Measurements from ENCODE around the gene PGLYRP2.
"Not testable (repeated sequence)": the region's sequence is repeated elsewhere in the genome, so short reads cannot be mapped to it uniquely, and the experiment has no call there.

PGLYRP2 gene

GRCh38 chr19:15479391-15480345, at the start of gene PGLYRP2:
TSS of gene PGLYRP2 (minus strand) at chr19:15479501. CDS start at chr19:15479371, 130 bp downstream.
- no peak for DNase-seq

- DNase-seq = no peak
Observed at GRCh38 chr19:15527705-15528104, 48.4 kb upstream of the PGLYRP2 start.

GRCh38 chr19:15526408-15526807, 47.1 kb upstream of the PGLYRP2 start:
- DNase-seq = no peak

GRCh38 chr19:15525291-15525690, 46.0 kb upstream of the PGLYRP2 start:
- DNase-seq = no peak

- no peak for DNase-seq
Observed at GRCh38 chr19:15524781-15525180, 45.5 kb upstream of the PGLYRP2 start.

- DNase-seq = no peak
Observed at GRCh38 chr19:15519433-15519976, 40.2 kb upstream of the PGLYRP2 start.

GRCh38 chr19:15517778-15518177, 38.5 kb upstream of the PGLYRP2 start:
- DNase-seq = no peak

GRCh38 chr19:15516363-15516762, 37.1 kb upstream of the PGLYRP2 start:
- DNase-seq = no peak

GRCh38 chr19:15515227-15515625, 35.9 kb upstream of the PGLYRP2 start:
- not testable (repeated sequence) for DNase-seq

GRCh38 chr19:15511671-15512424, 32.5 kb upstream of the PGLYRP2 start:
- no peak for DNase-seq

- no peak for DNase-seq
Observed at GRCh38 chr19:15508035-15508710, 28.9 kb upstream of the PGLYRP2 start, which contains the start of gene CYP4F22. TSS of gene CYP4F22 (plus strand) at chr19:15508525. CDS start at chr19:15525337, 16,812 bp downstream.

GRCh38 chr19:15507068-15508034, 28.1 kb upstream of the PGLYRP2 start:
- DNase-seq = no peak

- DNase-seq = no peak
Observed at GRCh38 chr19:15506074-15506571, 26.8 kb upstream of the PGLYRP2 start.

- no peak for DNase-seq
Observed at GRCh38 chr19:15502264-15502663, 23.0 kb upstream of the PGLYRP2 start.

- no peak for DNase-seq
Observed at GRCh38 chr19:15501596-15501995, 22.3 kb upstream of the PGLYRP2 start.

- no peak for DNase-seq
Observed at GRCh38 chr19:15498910-15499309, 19.6 kb upstream of the PGLYRP2 start.

GRCh38 chr19:15498156-15498858, 19.0 kb upstream of the PGLYRP2 start:
- no peak for DNase-seq

GRCh38 chr19:15495151-15495550, 15.8 kb upstream of the PGLYRP2 start:
- no peak for DNase-seq

- no peak for DNase-seq
Observed at GRCh38 chr19:15488489-15489226, 9.4 kb upstream of the PGLYRP2 start.

- DNase-seq = no peak
Observed at GRCh38 chr19:15487038-15487437, 7.7 kb upstream of the PGLYRP2 start.

All from activated CD4-positive, CD25-positive, alpha-beta regulatory T cell (primary cell).